ENCODE data around the gene GNAQ. TPM values are rescaled to one million over a fixed set of nuclear protein-coding genes. Genes with fewer than 3 reads are reported as not detected.

The GNAQ gene
- total RNA-seq, 1 donor from 2014 or later, result 16.2 TPM

DNA sequence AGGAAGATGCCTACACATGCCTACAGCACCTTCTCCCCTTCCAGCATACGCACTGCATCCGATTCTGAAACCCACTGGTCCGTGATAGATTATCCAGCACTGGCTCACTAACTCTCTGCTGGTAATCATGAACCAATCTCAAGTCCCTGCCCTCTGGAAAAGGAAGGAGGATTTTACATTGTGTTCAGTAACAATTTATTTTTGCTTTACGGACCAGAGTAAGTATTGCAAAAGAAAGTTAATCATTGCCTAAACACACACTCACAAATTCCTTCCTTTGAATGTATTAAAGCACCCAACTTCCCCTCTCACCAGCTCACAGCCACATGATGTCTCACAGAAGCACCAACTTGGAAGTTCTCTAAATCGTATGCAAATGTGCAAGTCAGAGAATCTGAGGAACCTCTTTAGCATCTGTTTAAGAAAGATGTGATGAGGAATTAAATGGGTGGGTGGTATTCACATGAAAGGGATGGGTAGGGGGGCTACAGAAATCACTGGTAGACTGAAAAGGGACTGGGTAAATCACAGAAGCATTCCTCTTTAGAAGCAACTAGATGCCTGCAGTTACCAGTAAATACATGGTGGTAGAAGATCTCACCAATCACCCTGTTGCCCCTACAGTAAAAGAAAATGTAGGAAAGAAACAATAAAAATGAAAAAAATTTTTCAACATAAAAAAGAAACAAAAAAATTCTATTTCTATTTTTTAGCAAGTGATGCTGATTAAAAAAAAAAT, 8.4 kb downstream of the GNAQ start:
- no peak overlapping the region for H3K9ac ChIP-seq (ENCODE audit: low read depth in 1 of 3, low read length in 3 of 3)
- no peaks in the 10 kb centered on the region for H3K9me3 ChIP-seq (ENCODE audit: control insufficient read depth in 3 of 3, low read length in 3 of 3)
- H3K4me1 ChIP-seq (ENCODE audit: control insufficient read depth in 3 of 3, insufficient read depth in 3 of 3, low read length in 3 of 3), result peaks cover 14 to 21% (median 16%) of the 10 kb centered on the region in 3 donors
- no peak overlapping the region for H3K27ac ChIP-seq (ENCODE audit: low read depth, low read length)
- H3K4me3 ChIP-seq (ENCODE audit: low read length in 3 of 3), result no peak overlapping the region
- H3K27me3 ChIP-seq (ENCODE audit: control insufficient read depth in 3 of 3, insufficient read depth in 3 of 3, low read length in 3 of 3), result no peaks in the 10 kb centered on the region
- no peaks in the 10 kb centered on the region for H3K36me3 ChIP-seq (ENCODE audit: control insufficient read depth in 3 of 3, insufficient read depth in 3 of 3, low read length in 3 of 3)

DNA sequence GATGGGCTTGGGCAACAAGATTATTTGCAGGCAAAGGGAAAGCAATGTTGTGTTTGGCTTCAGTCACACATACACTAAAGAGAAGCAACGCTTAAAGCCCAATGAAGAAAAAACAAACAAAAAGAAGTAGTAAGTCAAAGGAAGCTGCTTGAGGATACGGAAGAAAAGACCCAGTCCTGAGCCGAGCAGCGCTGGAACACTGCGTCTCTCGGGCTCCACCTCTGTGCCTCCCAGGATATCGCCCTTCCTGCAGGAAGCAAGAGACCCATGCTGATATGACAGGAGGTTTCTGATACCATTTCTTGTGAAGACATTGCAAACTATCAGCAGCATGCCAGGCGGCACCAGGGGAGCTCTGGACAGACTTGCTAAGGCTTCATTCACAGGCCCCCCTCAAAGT, 9.9 kb downstream of the GNAQ start:
- Histone ChIP-seq H3K4me3 (ENCODE audit: low read length in 3 of 3) (no peak overlapping the region), H3K27ac (ENCODE audit: low read depth, low read length) (peak overlapping the region; percentile 27)

DNA sequence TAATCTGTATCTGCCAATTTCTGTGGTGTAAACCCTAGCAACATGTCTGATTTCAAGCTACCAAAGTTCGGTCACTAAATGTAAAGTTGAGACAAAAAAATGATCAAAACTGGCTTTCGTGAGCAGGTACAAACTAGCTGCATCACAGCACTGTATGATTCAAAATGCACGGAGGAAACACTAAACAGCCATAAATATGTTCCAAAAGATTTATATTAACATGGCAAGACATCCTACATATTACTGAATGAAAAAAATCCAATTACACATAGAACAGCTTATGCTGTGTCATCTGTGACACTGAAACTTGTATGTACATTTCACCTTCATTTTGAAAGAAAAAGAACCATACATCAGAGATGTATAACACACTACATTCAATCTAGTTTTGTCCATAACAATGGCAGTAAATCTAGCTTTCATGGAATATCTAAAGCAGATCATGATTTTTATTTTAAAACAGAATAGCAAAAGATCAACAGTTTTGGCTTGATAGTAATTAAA, 14.4 kb downstream of the GNAQ start:
- H3K9ac ChIP-seq (ENCODE audit: low read depth in 1 of 3, low read length in 3 of 3), result no peak overlapping the region
- H3K9me3 ChIP-seq (ENCODE audit: control insufficient read depth in 3 of 3, low read length in 3 of 3), result no peaks in the 10 kb centered on the region
- H3K27ac ChIP-seq (ENCODE audit: low read depth, low read length), result no peak overlapping the region
- H3K27me3 ChIP-seq (ENCODE audit: control insufficient read depth in 3 of 3, insufficient read depth in 3 of 3, low read length in 3 of 3), result no peaks in the 10 kb centered on the region
- peaks cover 10 to 14% (median 12%) of the 10 kb centered on the region in 3 donors for H3K4me1 ChIP-seq (ENCODE audit: control insufficient read depth in 3 of 3, insufficient read depth in 3 of 3, low read length in 3 of 3)
- H3K36me3 ChIP-seq (ENCODE audit: control insufficient read depth in 3 of 3, insufficient read depth in 3 of 3, low read length in 3 of 3), result no peaks in the 10 kb centered on the region
- no peak overlapping the region for H3K4me3 ChIP-seq (ENCODE audit: low read length in 3 of 3)

More for the DNA sequence above, 9.9 kb downstream of the GNAQ start:
- Histone ChIP-seq H3K4me1 (ENCODE audit: control insufficient read depth in 3 of 3, insufficient read depth in 3 of 3, low read length in 3 of 3) (peaks cover 14 to 21% (median 16%) of the 10 kb centered on the region in 3 donors), H3K27me3 (ENCODE audit: control insufficient read depth in 3 of 3, insufficient read depth in 3 of 3, low read length in 3 of 3) (no peaks in the 10 kb centered on the region), H3K36me3 (ENCODE audit: control insufficient read depth in 3 of 3, insufficient read depth in 3 of 3, low read length in 3 of 3) (no peaks in the 10 kb centered on the region), H3K9ac (ENCODE audit: low read depth in 1 of 3, low read length in 3 of 3) (no peak overlapping the region), H3K9me3 (ENCODE audit: control insufficient read depth in 3 of 3, low read length in 3 of 3) (no peaks in the 10 kb centered on the region)

DNA sequence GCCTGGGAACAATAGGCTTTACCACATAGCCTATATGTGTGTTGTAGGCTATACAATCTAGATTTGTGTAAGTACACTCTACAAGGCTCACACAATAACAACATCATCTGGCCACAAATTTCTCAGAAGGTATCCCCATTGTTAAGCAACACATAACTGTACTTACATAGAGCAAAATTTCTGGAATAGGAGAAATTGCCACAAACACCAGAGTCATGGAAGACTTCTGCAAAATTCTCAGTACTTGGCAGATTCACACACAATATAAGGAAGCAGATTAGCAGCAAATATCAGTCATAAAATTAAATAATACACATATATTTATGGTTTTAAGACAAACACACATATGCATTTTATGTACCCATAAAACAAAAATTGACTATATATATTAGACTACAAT, 16.4 kb downstream of the GNAQ start:
- H3K27ac ChIP-seq (ENCODE audit: low read depth, low read length), result no peak overlapping the region
- H3K9me3 ChIP-seq (ENCODE audit: control insufficient read depth in 3 of 3, low read length in 3 of 3), result no peaks in the 10 kb centered on the region
- no peak overlapping the region for H3K9ac ChIP-seq (ENCODE audit: low read depth in 1 of 3, low read length in 3 of 3)
- no peaks in the 10 kb centered on the region for H3K36me3 ChIP-seq (ENCODE audit: control insufficient read depth in 3 of 3, insufficient read depth in 3 of 3, low read length in 3 of 3)
- no peak overlapping the region for H3K4me3 ChIP-seq (ENCODE audit: low read length in 3 of 3)
- peaks cover 5 to 12% (median 11%) of the 10 kb centered on the region in 3 donors for H3K4me1 ChIP-seq (ENCODE audit: control insufficient read depth in 3 of 3, insufficient read depth in 3 of 3, low read length in 3 of 3)
- H3K27me3 ChIP-seq (ENCODE audit: control insufficient read depth in 3 of 3, insufficient read depth in 3 of 3, low read length in 3 of 3), result no peaks in the 10 kb centered on the region

DNA sequence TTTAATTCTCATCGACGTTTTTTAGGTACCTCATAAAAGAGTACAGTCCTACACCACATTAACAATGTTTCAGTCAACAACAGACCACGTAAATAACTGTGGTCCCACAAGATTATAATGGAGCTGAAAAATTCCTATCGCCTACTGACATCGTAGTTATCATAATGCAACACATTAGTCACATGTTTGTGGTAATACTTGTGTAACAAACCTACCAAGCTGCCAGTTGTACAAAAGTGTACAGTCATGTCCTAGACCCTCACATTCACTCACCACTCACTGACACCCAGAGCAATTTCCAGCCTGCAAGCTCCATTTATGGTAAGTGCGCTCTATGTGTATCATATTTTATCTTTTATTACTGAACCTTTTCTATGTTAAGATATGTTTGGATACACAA, 16.8 kb downstream of the GNAQ start:
- H3K27me3 ChIP-seq (ENCODE audit: control insufficient read depth in 3 of 3, insufficient read depth in 3 of 3, low read length in 3 of 3), result no peaks in the 10 kb centered on the region
- no peaks in the 10 kb centered on the region for H3K9me3 ChIP-seq (ENCODE audit: control insufficient read depth in 3 of 3, low read length in 3 of 3)
- H3K4me3 ChIP-seq (ENCODE audit: low read length in 3 of 3), result no peak overlapping the region
- peaks cover 5 to 11% (median 9%) of the 10 kb centered on the region in 3 donors for H3K4me1 ChIP-seq (ENCODE audit: control insufficient read depth in 3 of 3, insufficient read depth in 3 of 3, low read length in 3 of 3)
- no peaks in the 10 kb centered on the region for H3K36me3 ChIP-seq (ENCODE audit: control insufficient read depth in 3 of 3, insufficient read depth in 3 of 3, low read length in 3 of 3)
- H3K27ac ChIP-seq (ENCODE audit: low read depth, low read length), result no peak overlapping the region
- H3K9ac ChIP-seq (ENCODE audit: low read depth in 1 of 3, low read length in 3 of 3), result no peak overlapping the region

DNA sequence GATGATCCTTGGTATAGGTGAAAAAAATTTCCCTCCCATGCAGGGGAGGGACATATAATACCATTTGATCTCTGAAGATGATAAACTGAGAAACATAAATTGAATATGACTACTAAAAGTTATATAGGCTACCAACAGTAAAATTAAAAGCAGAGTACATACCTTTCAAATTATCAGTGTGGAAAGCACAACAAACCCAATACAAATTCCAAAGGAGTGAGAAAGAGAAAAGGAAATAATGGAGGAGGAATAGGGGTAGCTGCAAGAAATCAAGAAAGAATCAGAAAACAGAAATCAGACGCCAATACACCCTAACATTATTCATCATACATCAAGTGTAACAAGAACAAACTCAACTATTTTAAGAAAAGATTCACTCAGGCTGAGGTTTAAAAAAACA, 17.7 kb downstream of the GNAQ start:
- Histone ChIP-seq H3K36me3 (ENCODE audit: control insufficient read depth in 3 of 3, insufficient read depth in 3 of 3, low read length in 3 of 3) (no peaks in the 10 kb centered on the region), H3K27me3 (ENCODE audit: control insufficient read depth in 3 of 3, insufficient read depth in 3 of 3, low read length in 3 of 3) (no peaks in the 10 kb centered on the region), H3K27ac (ENCODE audit: low read depth, low read length) (no peak overlapping the region), H3K4me1 (ENCODE audit: control insufficient read depth in 3 of 3, insufficient read depth in 3 of 3, low read length in 3 of 3) (peaks cover 5 to 15% (median 11%) of the 10 kb centered on the region in 3 donors), H3K9me3 (ENCODE audit: control insufficient read depth in 3 of 3, low read length in 3 of 3) (no peaks in the 10 kb centered on the region), H3K4me3 (ENCODE audit: low read length in 3 of 3) (no peak overlapping the region), H3K9ac (ENCODE audit: low read depth in 1 of 3, low read length in 3 of 3) (no peak overlapping the region)

DNA sequence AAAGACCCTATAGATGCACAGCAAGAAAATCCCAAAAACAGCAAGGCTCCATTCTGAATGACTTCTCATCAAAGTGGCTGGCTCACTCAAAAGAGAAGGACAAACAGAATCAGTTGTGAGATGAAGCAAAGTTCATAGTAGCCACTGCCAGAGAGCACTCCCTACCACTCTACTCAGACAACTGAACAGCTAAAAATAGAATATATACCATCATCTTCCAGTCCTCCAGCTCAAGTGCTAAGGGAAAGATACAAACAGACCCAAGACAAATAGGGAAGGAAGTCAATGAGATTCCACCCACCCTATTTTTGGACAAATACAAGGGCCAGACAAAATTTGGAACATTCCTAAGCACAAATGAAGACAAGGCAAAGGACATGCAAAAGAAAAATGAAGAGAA, 20.6 kb downstream of the GNAQ start:
- Histone ChIP-seq H3K27ac (ENCODE audit: low read depth, low read length) (no peak overlapping the region), H3K9ac (ENCODE audit: low read depth in 1 of 3, low read length in 3 of 3) (no peak overlapping the region), H3K36me3 (ENCODE audit: control insufficient read depth in 3 of 3, insufficient read depth in 3 of 3, low read length in 3 of 3) (no peaks in the 10 kb centered on the region), H3K4me3 (ENCODE audit: low read length in 3 of 3) (no peak overlapping the region), H3K4me1 (ENCODE audit: control insufficient read depth in 3 of 3, insufficient read depth in 3 of 3, low read length in 3 of 3) (peaks cover 5 to 20% (median 20%) of the 10 kb centered on the region in 3 donors), H3K27me3 (ENCODE audit: control insufficient read depth in 3 of 3, insufficient read depth in 3 of 3, low read length in 3 of 3) (no peaks in the 10 kb centered on the region), H3K9me3 (ENCODE audit: control insufficient read depth in 3 of 3, low read length in 3 of 3) (no peaks in the 10 kb centered on the region)

DNA sequence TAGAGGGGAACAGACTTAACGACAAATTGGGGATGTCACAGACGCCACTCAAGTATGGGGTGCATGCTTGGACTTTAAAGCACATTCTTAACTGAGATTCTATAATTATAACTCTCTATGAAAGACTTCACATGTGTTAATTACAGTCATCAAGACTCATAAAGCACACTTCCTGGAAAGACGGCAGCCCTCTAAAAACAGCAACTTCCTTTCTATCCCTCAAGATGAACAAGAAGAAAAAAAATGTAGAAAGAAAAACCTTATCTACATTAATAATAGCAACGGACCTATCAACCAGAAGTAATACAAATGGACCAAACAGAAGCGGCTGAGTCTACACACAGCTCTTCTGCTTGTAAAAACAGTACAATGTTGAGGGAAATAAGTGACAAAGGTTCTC, 21.2 kb downstream of the GNAQ start:
- Histone ChIP-seq H3K36me3 (ENCODE audit: control insufficient read depth in 3 of 3, insufficient read depth in 3 of 3, low read length in 3 of 3) (no peaks in the 10 kb centered on the region), H3K27me3 (ENCODE audit: control insufficient read depth in 3 of 3, insufficient read depth in 3 of 3, low read length in 3 of 3) (no peaks in the 10 kb centered on the region), H3K9me3 (ENCODE audit: control insufficient read depth in 3 of 3, low read length in 3 of 3) (no peaks in the 10 kb centered on the region), H3K4me3 (ENCODE audit: low read length in 3 of 3) (no peak overlapping the region), H3K9ac (ENCODE audit: low read depth in 1 of 3, low read length in 3 of 3) (no peak overlapping the region), H3K27ac (ENCODE audit: low read depth, low read length) (no peak overlapping the region), H3K4me1 (ENCODE audit: control insufficient read depth in 3 of 3, insufficient read depth in 3 of 3, low read length in 3 of 3) (peaks cover 5 to 20% (median 20%) of the 10 kb centered on the region in 3 donors)

DNA sequence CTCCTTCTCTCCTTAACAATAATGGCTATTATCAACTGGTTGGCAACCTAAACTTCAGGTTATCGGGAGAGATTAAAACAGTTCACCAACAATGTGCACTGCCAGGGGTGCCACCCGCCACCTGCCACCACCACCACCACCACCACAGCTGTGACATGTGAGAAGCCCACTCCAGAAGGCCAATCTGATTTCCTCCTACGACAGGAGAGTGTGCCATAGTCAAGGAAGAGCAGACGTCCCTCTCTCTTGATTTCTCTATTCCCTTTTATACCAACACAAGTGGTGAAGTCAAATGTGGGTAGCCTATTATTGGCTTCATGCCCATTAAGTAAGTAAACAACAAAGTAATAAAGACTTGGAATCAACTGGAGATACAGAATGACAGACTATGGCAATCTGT, 22.4 kb downstream of the GNAQ start:
- Histone ChIP-seq H3K27me3 (ENCODE audit: control insufficient read depth in 3 of 3, insufficient read depth in 3 of 3, low read length in 3 of 3) (no peaks in the 10 kb centered on the region), H3K9ac (ENCODE audit: low read depth in 1 of 3, low read length in 3 of 3) (no peak overlapping the region), H3K4me3 (ENCODE audit: low read length in 3 of 3) (no peak overlapping the region), H3K4me1 (ENCODE audit: control insufficient read depth in 3 of 3, insufficient read depth in 3 of 3, low read length in 3 of 3) (peaks cover 5 to 20% (median 20%) of the 10 kb centered on the region in 3 donors), H3K36me3 (ENCODE audit: control insufficient read depth in 3 of 3, insufficient read depth in 3 of 3, low read length in 3 of 3) (no peaks in the 10 kb centered on the region), H3K9me3 (ENCODE audit: control insufficient read depth in 3 of 3, low read length in 3 of 3) (no peaks in the 10 kb centered on the region), H3K27ac (ENCODE audit: low read depth, low read length) (no peak overlapping the region)

DNA sequence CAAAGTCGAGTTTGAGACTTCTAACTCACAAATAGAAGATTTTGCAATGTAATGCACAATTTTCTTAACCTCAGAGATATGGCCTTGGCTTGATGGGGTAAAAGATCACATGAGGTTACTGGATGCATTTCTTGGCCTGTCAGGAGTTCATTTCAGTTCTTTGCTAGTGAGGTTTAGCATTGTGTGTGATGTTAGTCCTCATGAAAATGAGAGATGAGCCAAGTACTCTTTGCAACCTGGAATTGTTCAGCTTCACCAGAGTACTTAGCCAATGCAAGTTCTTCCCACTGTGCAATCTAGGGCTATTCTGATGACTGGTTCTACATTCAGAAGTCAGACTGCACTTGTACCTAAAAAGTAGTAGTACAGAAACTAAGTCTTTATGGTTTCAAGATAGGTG, 24.9 kb downstream of the GNAQ start:
- Histone ChIP-seq H3K9ac (ENCODE audit: low read depth in 1 of 3, low read length in 3 of 3) (no peak overlapping the region), H3K27me3 (ENCODE audit: control insufficient read depth in 3 of 3, insufficient read depth in 3 of 3, low read length in 3 of 3) (no peaks in the 10 kb centered on the region), H3K27ac (ENCODE audit: low read depth, low read length) (no peak overlapping the region), H3K9me3 (ENCODE audit: control insufficient read depth in 3 of 3, low read length in 3 of 3) (no peaks in the 10 kb centered on the region), H3K4me3 (ENCODE audit: low read length in 3 of 3) (no peak overlapping the region), H3K4me1 (ENCODE audit: control insufficient read depth in 3 of 3, insufficient read depth in 3 of 3, low read length in 3 of 3) (peaks cover 5 to 24% (median 20%) of the 10 kb centered on the region in 3 donors), H3K36me3 (ENCODE audit: control insufficient read depth in 3 of 3, insufficient read depth in 3 of 3, low read length in 3 of 3) (no peaks in the 10 kb centered on the region)
